Islet precursor cell (in vitro differentiated cells): ENCODE measurements around the gene PIEZO1.
"Not testable (repeated sequence)": the region's sequence is repeated elsewhere in the genome, so short reads cannot be mapped to it uniquely, and the experiment has no call there.

Experiments used
- DNase-seq: peaks from one replicate; pipeline ENCODE4 v3.0.0-alpha.2; 2018

The PIEZO1 gene

DNA sequence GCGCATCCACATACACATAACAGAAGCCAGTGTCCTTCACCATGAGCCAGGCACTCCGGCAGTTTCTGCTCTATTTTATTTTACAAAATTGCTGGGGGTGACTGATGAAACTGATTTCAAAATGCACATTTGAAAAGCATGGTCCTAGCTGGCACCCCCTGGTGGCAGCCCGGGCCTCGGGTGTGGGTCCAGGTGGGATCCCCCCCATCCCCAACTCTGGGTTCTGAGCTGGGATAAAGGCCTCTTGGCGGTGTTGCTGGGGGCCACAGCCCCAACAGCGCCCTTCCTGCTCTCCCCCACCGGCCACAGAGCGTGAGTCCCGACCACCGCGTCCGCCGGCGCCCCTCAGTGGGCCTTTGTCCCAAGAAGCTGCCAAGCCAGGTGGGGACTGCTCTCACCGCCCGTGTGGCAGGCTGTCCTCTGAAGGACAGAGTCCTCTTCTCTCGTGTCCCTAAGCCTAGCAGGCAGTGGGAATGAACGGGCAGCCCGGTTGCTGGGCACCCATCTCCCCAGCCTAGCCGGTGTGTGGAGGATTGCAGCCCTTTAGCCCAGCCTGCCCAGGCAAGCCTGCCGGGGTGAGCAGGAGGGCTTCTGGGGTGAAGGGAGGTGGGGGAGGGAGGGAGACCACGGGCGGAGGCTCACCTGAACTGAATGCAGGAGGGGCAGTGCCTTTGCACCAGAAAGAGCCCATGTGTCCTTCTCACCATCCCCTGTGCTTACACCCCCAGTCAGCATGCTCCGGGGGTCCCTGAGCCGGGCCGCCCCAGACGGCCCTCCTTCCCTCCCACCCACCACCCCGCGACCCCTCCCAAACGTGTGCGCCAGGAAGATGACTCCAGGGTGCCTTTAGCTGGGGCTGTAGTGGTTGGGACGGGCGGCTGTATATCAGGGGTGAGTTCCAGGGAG lies 99.6 kb downstream of the PIEZO1 start:
- DNase-seq: no peak

DNA sequence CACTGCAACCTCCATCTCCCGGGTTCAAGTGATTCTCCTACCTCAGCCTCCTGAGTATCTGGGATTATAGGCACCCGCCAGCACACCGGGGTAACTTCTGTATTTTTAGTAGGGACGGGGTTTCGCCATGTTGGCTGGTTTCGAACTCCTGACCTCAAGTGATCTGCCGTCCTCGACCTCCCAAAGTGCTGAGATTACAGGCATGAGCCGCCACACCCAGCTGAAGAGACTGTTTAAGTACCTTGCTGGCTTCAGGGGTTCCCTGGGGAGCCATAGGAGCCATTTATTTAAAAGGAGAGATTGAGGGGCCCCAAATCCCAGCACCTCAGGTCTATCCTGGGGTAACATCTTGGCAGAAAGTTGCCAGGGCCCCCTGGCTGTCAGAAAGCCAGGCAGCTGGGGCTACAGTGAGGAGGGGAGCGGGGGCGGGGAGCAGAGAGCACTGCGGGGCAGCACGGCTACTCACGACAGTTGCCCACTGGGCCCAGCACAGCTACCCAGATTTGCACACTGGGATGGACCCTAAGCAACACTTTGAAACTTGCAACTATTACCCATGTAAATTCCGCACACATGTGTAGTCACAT lies 100.4 kb downstream of the PIEZO1 start:
- DNase-seq: no peak

DNA sequence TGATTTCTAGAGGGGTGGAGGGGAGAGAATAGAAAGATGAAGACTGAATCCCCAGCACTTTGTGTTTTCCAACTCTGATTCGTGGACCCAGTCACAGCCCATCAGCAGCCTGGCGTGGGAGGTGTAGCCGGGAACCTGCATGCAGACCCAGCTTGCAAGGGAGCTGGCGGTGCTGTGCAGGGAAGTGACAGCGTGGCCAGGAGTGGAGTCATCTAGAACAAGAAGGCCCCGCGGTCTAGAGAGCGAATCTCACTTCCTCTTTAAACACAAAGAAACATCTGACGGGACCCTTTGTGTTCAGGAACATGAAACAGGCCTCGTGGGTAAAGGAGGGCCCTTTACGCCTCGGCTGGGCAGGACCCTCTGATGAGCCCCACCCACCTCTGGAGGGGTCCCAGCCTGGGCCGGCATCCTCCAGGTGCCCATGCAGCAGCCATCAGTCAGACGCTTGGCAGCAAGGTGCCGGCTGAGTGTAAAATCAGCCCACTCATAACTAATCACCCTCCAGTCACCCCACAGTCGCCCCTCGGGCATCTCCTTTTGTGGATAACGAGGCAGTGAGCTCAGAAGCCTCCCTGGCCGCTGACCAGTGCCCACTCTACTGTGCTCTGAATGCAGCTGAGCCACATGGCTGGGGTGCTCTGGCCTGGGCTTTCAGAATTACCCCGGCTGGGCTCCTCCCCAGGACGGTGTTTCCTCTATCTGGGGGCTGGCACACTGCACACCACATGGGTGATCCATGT lies 103.1 kb downstream of the PIEZO1 start:
- DNase-seq: no peak

- DNase-seq: peak; percentile 78
These were observed 103.8 kb downstream of the PIEZO1 start for GRCh38 chr16:88681084-88681680.

DNA sequence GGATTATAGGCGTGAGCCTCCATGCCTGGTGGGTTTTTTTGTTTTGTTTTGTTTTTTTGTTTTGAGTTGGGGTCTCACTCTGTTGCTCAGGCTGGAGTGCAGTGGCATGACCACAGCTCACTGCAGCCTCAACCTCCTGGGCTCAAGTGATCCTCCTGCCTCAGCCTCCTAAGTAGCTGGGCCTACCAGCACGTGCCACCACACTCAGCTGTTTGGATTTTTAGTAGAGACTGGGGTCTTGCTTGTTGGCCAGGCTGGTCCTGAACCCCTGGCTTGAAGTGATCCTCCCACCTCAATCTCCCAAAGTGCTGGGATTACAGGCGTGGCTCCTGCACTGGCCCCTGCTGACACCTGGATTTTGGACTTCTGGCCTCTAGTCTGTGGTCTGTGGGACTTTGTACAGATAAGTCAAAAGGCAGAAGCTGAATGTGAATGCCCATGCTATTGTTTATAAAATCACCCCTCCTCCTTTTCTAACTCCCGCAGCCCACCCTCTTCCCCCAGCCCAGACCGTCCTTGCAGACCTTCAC lies 104.4 kb downstream of the PIEZO1 start:
- no peak for DNase-seq

DNA sequence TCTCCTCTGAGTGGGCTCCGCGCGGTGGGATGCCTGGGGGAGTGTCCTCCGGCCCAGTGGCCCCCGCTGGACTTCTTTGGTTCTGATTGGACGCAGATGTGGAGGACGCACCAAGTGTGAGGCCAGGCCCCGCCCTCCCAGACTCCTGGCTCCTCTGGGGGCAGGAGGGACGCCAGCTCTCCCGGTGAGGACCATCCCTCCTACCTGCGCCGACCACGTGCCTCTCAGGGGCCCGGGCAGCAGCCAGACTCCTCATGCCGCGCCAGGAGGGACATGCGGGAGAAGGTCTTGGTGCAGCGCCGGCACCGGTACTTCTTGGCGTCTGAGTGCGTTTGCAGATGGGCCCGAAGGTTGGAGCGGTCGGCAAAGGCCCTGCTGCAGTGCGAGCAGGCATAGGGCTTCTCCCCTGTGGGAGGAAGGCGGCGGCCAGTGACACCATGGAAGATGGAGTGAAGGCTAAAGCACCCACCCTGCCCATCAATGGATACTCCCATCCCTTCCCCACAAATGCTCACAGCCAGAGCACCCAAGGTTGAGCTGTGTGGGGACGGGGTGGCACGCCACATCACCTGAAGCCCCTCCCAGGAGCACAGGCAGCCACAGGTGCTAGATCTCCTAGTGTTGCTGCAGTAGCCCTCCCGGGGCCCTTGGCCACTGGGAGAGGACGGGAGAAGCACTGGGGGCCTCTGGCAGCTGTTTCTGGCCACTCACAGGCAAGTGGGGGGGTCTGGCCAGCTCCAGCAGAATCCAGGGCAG lies 106.6 kb downstream of the PIEZO1 start:
- DNase-seq: no peak

DNA sequence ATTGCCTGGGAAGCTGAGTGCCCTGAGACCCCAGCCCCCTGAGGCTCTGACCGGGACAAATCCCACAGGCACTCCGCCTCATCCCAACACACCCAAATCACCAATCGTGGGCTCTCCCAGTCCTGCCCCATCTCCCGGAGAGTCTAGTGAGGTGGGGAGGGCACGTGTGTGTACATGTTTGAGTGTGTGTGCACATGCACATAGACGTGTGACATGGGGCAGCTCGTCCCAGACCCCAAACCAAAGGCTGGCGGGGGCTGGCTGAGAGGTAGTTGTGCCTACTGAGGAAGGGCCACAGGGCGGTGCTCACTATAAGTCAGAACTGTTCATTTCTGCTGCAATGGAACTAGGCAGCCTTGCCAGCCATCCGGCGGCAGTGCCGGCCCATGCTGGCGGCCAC lies 107.3 kb downstream of the PIEZO1 start:
- no peak for DNase-seq

DNA sequence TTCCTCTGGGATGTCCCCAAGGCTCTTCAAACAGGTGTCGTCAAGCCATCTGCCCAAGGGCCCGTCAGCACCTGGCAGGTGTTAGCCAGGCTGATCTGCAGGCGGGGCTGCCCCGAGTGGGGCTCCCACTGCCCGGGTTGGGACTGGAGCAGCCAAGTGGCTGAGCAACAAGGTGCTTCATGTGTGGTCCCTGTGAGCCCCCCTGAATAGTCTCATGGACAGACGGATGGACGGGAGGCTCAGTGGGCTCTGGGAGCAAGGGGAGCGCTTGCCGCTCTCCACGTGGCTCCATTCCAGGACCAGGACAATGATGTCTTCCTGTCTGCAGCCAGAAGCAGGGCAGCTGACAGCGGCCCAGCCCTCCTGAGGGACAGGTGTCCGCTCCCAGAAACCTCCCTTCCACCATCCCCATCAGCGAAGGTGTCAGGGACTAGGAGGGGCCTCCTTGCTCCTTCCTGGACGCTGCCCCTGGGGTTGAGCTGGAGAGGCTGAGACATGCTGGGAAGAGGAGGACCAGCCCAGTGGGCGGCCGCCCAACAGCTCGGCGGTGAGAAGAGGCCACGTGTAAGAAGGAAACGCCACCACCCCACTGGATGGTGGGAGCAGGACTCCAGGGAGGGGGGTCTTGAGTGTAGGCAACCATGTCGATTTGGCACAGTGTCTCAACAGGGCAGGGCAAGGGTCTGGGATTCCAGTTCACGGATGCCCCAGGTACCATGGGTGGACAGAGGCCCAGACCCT lies 108.3 kb downstream of the PIEZO1 start:
- DNase-seq: no peak

DNA sequence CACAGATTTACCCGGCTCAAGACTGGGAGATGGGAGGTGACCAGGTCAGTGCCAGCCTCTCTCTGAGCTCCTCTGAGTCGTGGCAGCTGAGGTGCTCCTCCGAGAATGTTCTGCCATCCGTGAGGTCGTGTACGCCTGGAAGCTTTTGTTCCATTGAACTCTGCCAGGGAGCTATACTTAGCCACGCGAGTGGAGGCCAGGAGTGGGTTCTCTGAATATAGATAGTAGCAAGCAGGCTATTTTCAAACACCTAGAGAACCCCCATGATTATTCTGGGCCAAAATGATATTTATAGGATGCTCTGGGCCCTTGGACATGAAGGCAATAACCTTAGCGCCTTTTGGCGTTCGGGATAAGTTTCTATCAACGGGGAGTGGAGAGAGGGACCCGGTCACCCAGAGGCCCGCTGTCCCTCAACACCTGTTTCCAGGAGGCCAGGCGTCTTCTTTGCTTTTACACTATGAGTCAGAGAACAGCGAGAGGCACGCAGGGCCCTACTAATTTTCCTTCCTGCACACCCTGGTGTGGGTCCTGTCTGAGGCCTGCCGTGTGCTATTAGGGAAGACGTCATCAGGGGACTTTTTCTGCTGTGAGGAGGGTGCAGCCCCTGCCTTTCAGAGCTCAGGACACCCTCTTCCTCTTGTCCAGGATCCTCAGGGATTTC lies 111.2 kb downstream of the PIEZO1 start:
- no peak for DNase-seq

GRCh38 chr16:88672776-88673175 lies 112.2 kb downstream of the PIEZO1 start:
- DNase-seq: no peak

DNA sequence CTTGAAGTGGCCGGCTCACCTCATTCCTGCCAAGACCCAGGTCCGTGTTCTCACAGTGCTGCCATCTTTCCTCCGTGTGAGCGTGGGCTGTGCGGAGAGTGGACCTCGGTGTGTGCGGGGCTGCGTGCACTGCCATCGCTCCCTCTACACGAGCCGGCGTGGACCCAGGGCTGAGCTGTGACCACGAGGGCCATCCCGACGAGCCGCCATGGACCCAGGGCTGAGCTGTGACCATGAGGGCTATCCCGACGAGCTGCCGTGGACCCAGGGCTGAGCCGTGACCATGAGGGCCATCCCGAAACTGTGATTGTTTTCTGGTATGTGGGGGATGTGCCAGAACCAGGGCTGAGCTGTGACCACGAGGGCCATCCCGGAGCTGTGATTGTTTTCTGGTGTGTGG lies 113.2 kb downstream of the PIEZO1 start:
- no peak for DNase-seq

- no peak for DNase-seq
These were observed 115.0 kb downstream of the PIEZO1 start for GRCh38 chr16:88669980-88670379.

GRCh38 chr16:88669493-88669892 lies 115.5 kb downstream of the PIEZO1 start:
- DNase-seq: not testable (repeated sequence)

GRCh38 chr16:88667461-88667860 lies 117.6 kb downstream of the PIEZO1 start:
- DNase-seq: no peak

DNA sequence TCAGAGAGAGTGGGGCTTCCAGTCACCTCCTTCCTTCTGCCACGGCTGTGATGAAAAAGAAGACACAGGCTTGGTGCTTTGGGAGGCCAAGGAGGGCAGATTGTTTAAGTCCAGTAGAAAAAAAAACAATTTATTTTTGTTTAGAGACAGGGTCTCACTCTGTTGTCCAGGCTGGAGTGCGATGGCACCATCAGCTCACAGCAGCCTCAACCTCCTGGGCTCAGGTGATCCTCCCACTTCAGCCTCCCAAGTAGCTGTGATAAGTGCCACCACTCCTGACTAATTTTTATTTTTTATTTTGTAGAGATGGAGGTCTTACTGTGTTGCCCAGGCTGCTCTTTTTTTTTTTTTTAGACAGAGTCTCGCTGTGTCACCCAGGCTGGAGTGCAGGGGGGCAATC lies 119.5 kb downstream of the PIEZO1 start:
- DNase-seq: no peak
